ENCODE data around the gene WDR4. TPM values are rescaled to one million over a fixed set of nuclear protein-coding genes. Genes with fewer than 3 reads are reported as not detected.
"Not testable (repeated sequence)": the region's sequence is repeated elsewhere in the genome, so short reads cannot be mapped to it uniquely, and the experiment has no call there.

WDR4 gene
- total RNA-seq, 2 experiments from 2014 or later = 38.6 to 38.7 TPM

DNA sequence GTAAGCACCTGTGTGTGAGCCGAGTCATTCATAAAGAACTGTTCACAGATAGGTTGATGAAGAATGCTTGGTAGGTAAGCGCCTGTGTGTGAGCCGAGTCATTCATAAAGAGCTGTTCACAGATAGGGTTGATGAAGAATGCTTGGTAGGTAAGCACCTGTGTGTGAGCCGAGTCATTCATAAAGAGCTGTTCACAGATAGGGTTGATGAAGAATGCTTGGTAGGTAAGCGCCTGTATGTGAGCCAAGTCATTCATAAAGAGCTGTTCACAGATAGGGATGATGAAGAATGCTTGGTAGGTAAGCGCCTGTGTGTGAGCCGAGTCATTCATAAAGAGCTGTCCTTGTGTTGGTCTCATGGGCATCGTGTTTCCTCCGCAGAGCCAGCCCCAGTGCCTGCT is 29.1 kb upstream of the WDR4 start:
- H3K27ac Mint-ChIP-seq = not testable (repeated sequence)
- CTCF ChIA-PET = interaction anchor here (0.7 kb wide), 1 partner anchor 1030 kb away, joined by 3 read pairs; no protein-coding TSS in a partner anchor

DNA sequence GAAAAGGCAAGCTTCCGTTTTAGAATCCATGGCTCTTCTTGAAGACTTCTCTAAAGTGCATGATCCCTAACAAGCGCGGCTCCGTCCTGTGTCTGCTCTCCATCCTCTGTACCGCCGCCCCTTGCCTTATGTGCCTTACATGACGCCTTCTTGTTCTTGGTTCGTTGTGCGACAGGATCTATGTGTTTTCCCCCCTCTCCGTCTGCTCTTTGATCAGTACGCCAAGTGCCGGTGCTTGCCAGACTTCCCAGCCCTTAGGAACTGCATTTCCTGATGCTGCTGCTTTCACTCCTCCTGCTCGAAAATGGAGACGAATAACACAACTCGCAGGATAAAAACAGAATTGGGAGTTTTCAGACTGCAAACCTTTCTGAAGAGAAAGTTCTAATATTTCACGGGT is 26.9 kb upstream of the WDR4 start:
- H3K27ac Mint-ChIP-seq = no peak overlapping the region
- H3K9me3 Mint-ChIP-seq = no peaks in the 10 kb centered on the region
- H3K4me1 Mint-ChIP-seq (ENCODE audit: low read depth) = peaks cover 2% of the 10 kb centered on the region
- intact Hi-C loops (cut with micrococcal nuclease) = no loop called here
- no peak for DNase-seq
- H3K27me3 Mint-ChIP-seq (ENCODE audit: low read depth) = no peaks in the 10 kb centered on the region
- H3K4me3 Mint-ChIP-seq = no peak overlapping the region
- H3K36me3 Mint-ChIP-seq (ENCODE audit: low read depth) = peaks cover 30% of the 10 kb centered on the region
- CTCF ChIA-PET = interaction anchor here (1.0 kb wide), 1 partner anchor 14 kb away, joined by 3 read pairs; no protein-coding TSS in a partner anchor

More for the DNA sequence above, 29.1 kb upstream of the WDR4 start:
- H3K27me3 Mint-ChIP-seq (ENCODE audit: low read depth); H3K4me3 Mint-ChIP-seq; intact Hi-C loops (cut with micrococcal nuclease); H3K4me1 Mint-ChIP-seq (ENCODE audit: low read depth); DNase-seq; H3K9me3 Mint-ChIP-seq: not testable (repeated sequence)
- peaks cover 26% of the 10 kb centered on the region for H3K36me3 Mint-ChIP-seq (ENCODE audit: low read depth)

GRCh38 chr21:42905195-42905594 is 25.9 kb upstream of the WDR4 start:
- DNase-seq = no peak
- Mint-ChIP-seq H3K4me3 (no peak overlapping the region), H3K27ac (no peak overlapping the region), H3K4me1 (ENCODE audit: low read depth) (peaks cover 2% of the 10 kb centered on the region), H3K27me3 (ENCODE audit: low read depth) (no peaks in the 10 kb centered on the region), H3K36me3 (ENCODE audit: low read depth) (peaks cover 33% of the 10 kb centered on the region), H3K9me3 (no peaks in the 10 kb centered on the region)
- CTCF ChIA-PET = interaction anchor here (0.8 kb wide), 1 partner anchor 17 kb away, joined by 3 read pairs; no protein-coding TSS in a partner anchor
- intact Hi-C loops (cut with micrococcal nuclease) = no loop called here

DNA sequence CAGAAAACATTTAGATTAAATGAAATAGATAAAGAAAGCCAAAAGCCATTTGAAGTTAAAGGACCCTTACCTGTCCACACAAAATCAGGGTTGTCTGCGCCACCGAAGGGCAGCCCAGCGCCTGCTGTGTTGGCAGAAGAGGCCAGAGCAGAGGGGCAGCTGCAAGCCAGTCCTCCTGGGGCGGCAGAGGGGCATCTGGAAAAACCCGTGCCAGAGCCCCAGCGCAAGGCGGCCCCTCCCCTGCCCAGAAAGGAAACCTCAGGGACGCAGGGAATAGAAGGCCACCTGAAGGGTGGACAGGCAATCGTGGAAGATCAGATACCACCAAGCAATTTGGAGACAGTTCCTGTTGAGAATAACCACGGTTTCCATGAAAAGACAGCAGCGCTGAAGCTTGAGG is 24.5 kb upstream of the WDR4 start:
- peaks cover 4% of the 10 kb centered on the region for H3K4me1 Mint-ChIP-seq (ENCODE audit: low read depth)
- CTCF ChIA-PET = no interaction called here
- H3K27me3 Mint-ChIP-seq (ENCODE audit: low read depth) = no peaks in the 10 kb centered on the region
- H3K4me3 Mint-ChIP-seq = no peak overlapping the region
- DNase-seq = no peak
- intact Hi-C loops (cut with micrococcal nuclease) = no loop called here
- peaks cover 33% of the 10 kb centered on the region for H3K36me3 Mint-ChIP-seq (ENCODE audit: low read depth)
- H3K9me3 Mint-ChIP-seq = no peaks in the 10 kb centered on the region
- no peak overlapping the region for H3K27ac Mint-ChIP-seq

DNA sequence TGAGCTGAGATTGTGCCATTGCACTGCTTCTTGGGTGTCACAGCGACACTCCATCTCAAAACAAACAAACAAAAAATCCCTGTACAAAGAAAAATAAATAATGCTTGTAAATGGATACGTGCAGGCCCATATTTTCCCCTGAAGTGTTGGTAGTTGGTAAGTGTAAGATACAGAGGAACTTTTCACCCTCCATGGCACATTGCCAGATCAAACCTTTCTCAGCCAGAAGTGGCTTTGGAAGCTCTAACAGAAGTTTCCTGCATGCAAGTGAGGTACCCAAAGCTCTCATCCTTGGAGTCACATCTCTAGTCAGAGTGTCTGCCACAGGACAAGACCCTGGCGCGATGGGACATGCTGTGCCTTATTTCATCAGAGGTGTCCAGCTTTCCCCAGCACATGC is 21.1 kb upstream of the WDR4 start:
- no peaks in the 10 kb centered on the region for H3K9me3 Mint-ChIP-seq

DNA sequence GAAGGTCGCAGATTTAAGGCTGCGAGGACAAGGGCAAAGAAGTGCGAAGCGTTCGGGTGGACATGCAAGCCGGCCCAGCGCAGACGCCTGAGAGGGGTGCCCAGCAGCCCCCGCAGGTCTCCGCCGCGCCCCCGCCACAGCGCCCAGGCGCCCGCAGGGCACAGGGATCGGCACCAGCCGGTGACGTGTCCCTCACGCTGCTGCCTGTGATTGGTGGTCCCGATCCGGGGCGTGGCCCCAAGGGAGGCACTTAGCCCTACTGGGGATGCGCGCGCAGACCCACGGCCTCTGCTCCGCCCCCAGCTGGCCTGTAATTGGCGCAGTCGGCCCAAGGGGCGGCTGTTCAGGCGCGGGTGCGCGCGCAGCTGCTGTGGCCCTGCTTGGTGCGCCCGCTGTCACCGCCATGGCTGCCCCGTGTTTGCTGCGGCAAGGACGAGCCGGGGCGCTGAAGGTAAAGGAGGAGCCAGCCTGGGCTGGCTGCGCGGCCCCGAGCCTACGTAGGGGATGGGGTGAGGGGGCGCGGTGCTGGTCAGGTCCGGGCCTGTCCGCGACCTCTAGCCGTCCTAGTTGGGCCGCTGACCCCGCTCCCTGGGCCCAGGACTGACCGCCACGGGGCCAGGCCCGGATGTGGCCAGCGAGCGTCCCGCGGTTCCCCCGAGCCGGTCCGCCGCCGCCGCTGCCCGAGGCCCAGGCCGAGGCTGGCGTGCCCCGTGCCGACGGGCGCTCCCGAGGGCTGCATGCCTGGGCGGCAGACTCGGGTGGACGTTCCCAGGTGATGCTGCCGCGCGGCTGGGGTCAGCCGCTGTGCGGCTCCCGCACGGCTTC is 13.8 kb upstream of the WDR4 start, which contains the start of gene NDUFV3:
NDUFV3 (plus strand) TSS at position 379 of the 825 bp plus-strand sequence; CDS start at position 404, 25 bp downstream.
- Mint-ChIP-seq H3K27me3 (ENCODE audit: low read depth) (no peaks in the 10 kb centered on the region), H3K36me3 (ENCODE audit: low read depth) (peaks cover 7% of the 10 kb centered on the region), H3K9me3 (no peaks in the 10 kb centered on the region), H3K27ac (peak within 1 kb of the TSS; percentile 81), H3K4me3 (peak within 1 kb of the TSS; percentile 85), H3K4me1 (ENCODE audit: low read depth) (peaks cover 15% of the 10 kb centered on the region)
- CTCF ChIA-PET = interaction anchor here (1.1 to 1.5 kb wide), 2 partner anchors 13 to 14 kb away, joined by 3 read pairs; no protein-coding TSS in a partner anchor
- intact Hi-C loops (cut with micrococcal nuclease) = loop anchor here (1.0 to 2.0 kb wide), 4 partner anchors 14 to 764 kb away; partner anchors contain the start of genes PKNOX1 and WDR4
- DNase-seq = peak; percentile 100

More for the DNA sequence above, 21.1 kb upstream of the WDR4 start:
- CTCF ChIA-PET = no interaction called here
- intact Hi-C loops (cut with micrococcal nuclease) = no loop called here
- H3K27me3 Mint-ChIP-seq (ENCODE audit: low read depth) = no peaks in the 10 kb centered on the region
- H3K36me3 Mint-ChIP-seq (ENCODE audit: low read depth) = peaks cover 32% of the 10 kb centered on the region
- no peak overlapping the region for H3K27ac Mint-ChIP-seq
- peaks cover 13% of the 10 kb centered on the region for H3K4me1 Mint-ChIP-seq (ENCODE audit: low read depth)
- H3K4me3 Mint-ChIP-seq = no peak overlapping the region
- DNase-seq = no peak

DNA sequence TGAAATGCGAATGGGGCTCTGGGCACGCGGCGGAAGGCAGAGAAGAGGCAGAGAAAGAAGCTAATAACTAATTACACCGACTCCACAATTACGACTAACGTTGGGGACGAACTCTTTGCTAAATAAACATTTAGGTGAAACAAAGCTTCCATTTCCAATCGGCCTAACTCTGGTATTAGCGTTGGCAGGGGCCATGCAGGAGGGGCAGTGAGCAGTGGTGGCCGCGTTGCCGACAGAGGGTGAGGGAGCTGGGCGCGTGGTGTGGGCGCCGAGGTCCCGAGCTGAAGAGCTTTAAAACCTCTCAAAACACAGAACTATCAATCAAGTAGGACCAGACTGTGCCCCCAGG is 13.2 kb upstream of the WDR4 start:
- CTCF ChIA-PET = interaction anchor here (1.1 to 1.5 kb wide), 2 partner anchors 12 to 14 kb away, joined by 3 read pairs; no protein-coding TSS in a partner anchor
- Mint-ChIP-seq H3K9me3 (no peaks in the 10 kb centered on the region), H3K27ac (peak overlapping the region; percentile 81), H3K27me3 (ENCODE audit: low read depth) (no peaks in the 10 kb centered on the region), H3K36me3 (ENCODE audit: low read depth) (peaks cover 4% of the 10 kb centered on the region), H3K4me1 (ENCODE audit: low read depth) (peaks cover 12% of the 10 kb centered on the region), H3K4me3 (peak overlapping the region; percentile 85)
- intact Hi-C loops (cut with micrococcal nuclease) = loop anchor here (2.0 kb wide), 1 partner anchor 764 kb away; no protein-coding TSS in a partner anchor
- DNase-seq = no peak

DNA sequence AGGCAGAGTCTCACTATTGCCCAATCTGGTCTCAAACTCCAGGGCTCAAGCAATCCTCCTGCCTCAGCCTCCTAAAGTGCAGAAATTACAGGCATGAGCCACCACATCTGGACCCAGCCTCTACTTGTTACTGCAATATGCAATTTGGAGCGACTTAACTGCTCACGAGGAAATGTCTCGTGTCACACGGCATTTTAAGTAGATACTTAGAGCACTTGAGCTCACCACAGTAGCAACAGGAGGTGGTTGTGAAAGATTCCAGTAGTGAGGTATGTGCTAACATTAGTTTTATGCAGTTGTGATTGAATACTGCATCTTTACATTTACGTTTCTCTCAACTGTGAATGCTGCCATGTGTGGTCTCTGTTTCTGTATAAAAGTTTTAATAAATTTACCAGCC is 8.0 kb upstream of the WDR4 start:
- intact Hi-C loops (cut with micrococcal nuclease) = no loop called here
- no peak for DNase-seq
- Mint-ChIP-seq H3K36me3 (ENCODE audit: low read depth) (no peaks in the 10 kb centered on the region), H3K27me3 (ENCODE audit: low read depth) (no peaks in the 10 kb centered on the region), H3K27ac (no peak overlapping the region), H3K4me1 (ENCODE audit: low read depth) (peaks cover 2% of the 10 kb centered on the region), H3K9me3 (no peaks in the 10 kb centered on the region), H3K4me3 (no peak overlapping the region)
- CTCF ChIA-PET = no interaction called here

GRCh38 chr21:42883921-42884320 is 4.6 kb upstream of the WDR4 start:
- Mint-ChIP-seq H3K27ac (peak overlapping the region; percentile 25), H3K27me3 (ENCODE audit: low read depth) (no peaks in the 10 kb centered on the region), H3K4me1 (ENCODE audit: low read depth) (peaks cover 8% of the 10 kb centered on the region), H3K9me3 (no peaks in the 10 kb centered on the region), H3K4me3 (no peak overlapping the region), H3K36me3 (ENCODE audit: low read depth) (peaks cover 1% of the 10 kb centered on the region)
- CTCF ChIA-PET = no interaction called here
- DNase-seq = no peak
- intact Hi-C loops (cut with micrococcal nuclease) = no loop called here

DNA sequence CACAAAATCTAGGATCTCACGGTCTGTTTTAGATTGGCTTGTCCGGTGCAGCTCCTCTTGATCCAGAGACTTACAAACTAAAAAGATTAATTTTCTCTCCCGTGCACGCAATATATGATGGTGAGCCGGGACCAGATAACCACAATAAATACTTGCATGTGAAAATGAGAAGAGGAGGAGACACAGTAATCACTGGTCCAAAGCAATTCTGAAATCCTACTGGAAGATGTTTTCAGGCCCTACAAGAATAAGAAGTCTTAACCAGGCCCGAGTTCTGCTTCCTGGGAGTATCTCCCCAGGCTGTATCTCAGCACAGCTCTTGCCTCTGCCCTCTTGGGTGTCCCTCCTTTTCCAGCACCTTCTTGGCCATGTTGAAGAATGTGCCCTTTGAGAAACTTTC is 1.0 kb upstream of the WDR4 start:
- no peak for DNase-seq
- CTCF ChIA-PET = interaction anchor here (1.0 kb wide), 1 partner anchor 12 kb away, joined by 3 read pairs; the partner anchor contains the start of gene NDUFV3
- intact Hi-C loops (cut with micrococcal nuclease) = no loop called here
- peak overlapping the region; percentile 97 for H3K4me3 Mint-ChIP-seq
- H3K36me3 Mint-ChIP-seq (ENCODE audit: low read depth) = peaks cover 20% of the 10 kb centered on the region
- H3K27ac Mint-ChIP-seq = no peak overlapping the region
- H3K4me1 Mint-ChIP-seq (ENCODE audit: low read depth) = peaks cover 20% of the 10 kb centered on the region
- H3K9me3 Mint-ChIP-seq = no peaks in the 10 kb centered on the region
- no peaks in the 10 kb centered on the region for H3K27me3 Mint-ChIP-seq (ENCODE audit: low read depth)

DNA sequence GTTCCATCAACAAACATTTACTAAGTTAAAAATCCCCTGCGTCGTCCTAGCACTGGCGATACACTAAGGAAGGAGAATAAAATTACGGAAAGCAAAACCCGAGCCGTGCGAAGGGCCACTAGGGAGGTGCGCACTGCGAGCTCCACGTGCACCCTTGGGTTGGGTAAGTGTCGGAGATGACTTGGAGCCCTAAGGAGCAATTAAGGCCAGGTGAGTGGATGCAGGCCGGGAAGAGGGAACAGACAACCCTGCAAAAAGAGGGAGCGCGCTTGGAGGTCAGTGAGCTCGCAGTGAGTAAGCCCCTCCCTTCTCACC is 704 bp downstream of the WDR4 start:
- Mint-ChIP-seq H3K36me3 (ENCODE audit: low read depth) (peaks cover 29% of the 10 kb centered on the region), H3K4me1 (ENCODE audit: low read depth) (peaks cover 20% of the 10 kb centered on the region), H3K9me3 (no peaks in the 10 kb centered on the region), H3K27ac (peak overlapping the region; percentile 88), H3K27me3 (ENCODE audit: low read depth) (no peaks in the 10 kb centered on the region), H3K4me3 (peak overlapping the region; percentile 97)
- intact Hi-C loops (cut with micrococcal nuclease) = no loop called here
- DNase-seq = no peak
- CTCF ChIA-PET = no interaction called here

- H3K36me3 Mint-ChIP-seq (ENCODE audit: low read depth) = peaks cover 44% of the 10 kb centered on the region
- H3K4me1 Mint-ChIP-seq (ENCODE audit: low read depth) = peaks cover 21% of the 10 kb centered on the region
- DNase-seq; H3K4me3 Mint-ChIP-seq; H3K9me3 Mint-ChIP-seq; intact Hi-C loops (cut with micrococcal nuclease); H3K27ac Mint-ChIP-seq; H3K27me3 Mint-ChIP-seq (ENCODE audit: low read depth); CTCF ChIA-PET: not testable (repeated sequence)
These were observed 3.5 kb downstream of the WDR4 start for GRCh38 chr21:42875811-42876210.

DNA sequence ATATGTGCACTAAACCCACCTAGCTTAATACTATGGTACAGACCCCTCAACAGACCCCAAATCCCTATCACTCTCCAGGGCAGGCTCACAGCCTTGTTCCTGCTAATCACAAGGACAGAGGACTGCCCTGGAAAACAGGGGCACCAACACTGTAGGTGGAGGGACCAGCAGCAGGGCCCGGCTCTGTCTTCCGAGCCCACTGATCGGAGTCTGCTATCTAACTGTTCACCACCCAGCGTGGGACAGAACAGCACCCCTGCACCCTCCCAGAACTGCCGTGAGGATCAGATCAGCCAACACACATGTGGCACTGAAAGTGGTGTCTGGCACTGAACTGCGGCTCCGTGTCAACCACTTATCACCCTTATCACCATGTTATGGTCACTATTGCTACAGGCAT is 6.2 kb downstream of the WDR4 start:
- Mint-ChIP-seq H3K9me3 (no peaks in the 10 kb centered on the region), H3K4me3 (no peak overlapping the region), H3K4me1 (ENCODE audit: low read depth) (peaks cover 13% of the 10 kb centered on the region), H3K27ac (no peak overlapping the region), H3K36me3 (ENCODE audit: low read depth) (peaks cover 46% of the 10 kb centered on the region), H3K27me3 (ENCODE audit: low read depth) (no peaks in the 10 kb centered on the region)
- intact Hi-C loops (cut with micrococcal nuclease) = no loop called here
- DNase-seq = no peak
- CTCF ChIA-PET = no interaction called here
